ENCODE data around the gene NRXN3. TPM values are rescaled to one million over a fixed set of nuclear protein-coding genes. Genes with fewer than 3 reads are reported as not detected.

NRXN3 gene
- total RNA-seq, 4 donors from 2014 or later, result 0.19 to 1.4 (median 0.40) TPM

DNA sequence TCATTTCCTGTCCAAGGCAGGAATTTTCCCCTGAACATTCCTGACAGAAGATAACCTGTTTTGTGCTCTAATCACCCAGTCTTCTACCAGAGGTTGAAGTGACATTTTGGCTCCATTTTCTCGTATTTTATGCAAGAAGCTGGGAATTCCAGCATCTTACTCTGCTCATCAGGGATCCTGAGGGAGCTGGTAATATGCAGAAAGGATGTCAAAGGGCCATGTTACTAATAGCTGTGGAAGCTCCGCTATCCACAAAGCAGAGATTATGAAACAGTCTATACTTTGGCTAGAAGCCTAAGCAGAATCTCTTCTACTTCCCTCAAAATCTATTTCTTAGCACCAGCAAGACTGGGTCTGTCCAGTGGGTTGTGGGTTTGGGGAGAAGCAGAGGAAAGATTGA lies 1428.2 kb downstream of the NRXN3 start:
- no peak for ATAC-seq (ENCODE audit: low FRiP score)
- TF ChIP-seq, protein P1, sequence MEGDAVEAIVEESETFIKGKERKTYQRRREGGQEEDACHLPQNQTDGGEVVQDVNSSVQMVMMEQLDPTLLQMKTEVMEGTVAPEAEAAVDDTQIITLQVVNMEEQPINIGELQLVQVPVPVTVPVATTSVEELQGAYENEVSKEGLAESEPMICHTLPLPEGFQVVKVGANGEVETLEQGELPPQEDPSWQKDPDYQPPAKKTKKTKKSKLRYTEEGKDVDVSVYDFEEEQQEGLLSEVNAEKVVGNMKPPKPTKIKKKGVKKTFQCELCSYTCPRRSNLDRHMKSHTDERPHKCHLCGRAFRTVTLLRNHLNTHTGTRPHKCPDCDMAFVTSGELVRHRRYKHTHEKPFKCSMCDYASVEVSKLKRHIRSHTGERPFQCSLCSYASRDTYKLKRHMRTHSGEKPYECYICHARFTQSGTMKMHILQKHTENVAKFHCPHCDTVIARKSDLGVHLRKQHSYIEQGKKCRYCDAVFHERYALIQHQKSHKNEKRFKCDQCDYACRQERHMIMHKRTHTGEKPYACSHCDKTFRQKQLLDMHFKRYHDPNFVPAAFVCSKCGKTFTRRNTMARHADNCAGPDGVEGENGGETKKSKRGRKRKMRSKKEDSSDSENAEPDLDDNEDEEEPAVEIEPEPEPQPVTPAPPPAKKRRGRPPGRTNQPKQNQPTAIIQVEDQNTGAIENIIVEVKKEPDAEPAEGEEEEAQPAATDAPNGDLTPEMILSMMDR (IDR thresholded peaks at IDR 0.05), result no peak
- DNase-seq (ENCODE audit: low spot score), result no peak

DNA sequence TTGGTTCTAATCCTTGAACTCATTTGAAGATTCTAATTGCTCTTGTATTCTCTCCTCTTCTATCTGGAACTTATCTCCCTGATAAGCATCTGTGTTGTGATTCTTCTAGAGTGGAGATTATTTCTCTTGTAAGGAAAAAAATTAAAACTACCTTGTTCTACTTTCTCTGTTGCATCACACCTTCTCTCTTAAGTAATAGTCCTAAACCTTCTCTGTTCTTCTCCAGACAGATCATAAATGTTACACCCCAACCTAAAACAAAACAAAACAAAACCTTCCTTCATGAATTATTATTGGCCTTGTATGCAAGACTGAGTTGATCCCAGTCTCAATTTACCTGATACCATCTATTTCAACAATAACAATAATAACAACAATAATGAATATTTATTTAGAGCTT lies 1429.1 kb downstream of the NRXN3 start:
- no peak for ATAC-seq (ENCODE audit: low FRiP score)
- TF ChIP-seq, protein P1 (IDR thresholded peaks at IDR 0.05), result no peak
- no peak for DNase-seq (ENCODE audit: low spot score)

DNA sequence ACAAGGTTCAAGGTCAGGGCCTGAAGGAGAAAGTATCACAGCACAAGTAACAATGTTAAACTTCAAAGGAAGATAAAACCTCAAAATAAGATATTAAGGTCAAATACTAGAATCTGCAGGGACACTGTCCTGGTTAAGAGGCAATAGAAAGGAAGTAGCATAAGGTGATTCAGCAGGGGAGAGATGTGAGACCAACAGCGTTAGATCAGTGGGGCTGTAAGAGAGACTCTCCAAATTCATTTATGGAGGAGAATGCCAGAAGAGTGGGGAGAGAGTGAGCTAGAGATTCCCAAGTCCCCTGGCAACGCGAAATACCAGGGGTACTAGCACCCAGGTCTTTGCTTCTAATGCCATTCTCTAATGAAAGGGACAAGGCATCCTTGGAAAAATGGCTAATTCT lies 1430.2 kb downstream of the NRXN3 start:
- ATAC-seq (ENCODE audit: low FRiP score) (no peak), DNase-seq (ENCODE audit: low spot score) (no peak)
- TF ChIP-seq, protein P1 (IDR thresholded peaks at IDR 0.05), result no peak

DNA sequence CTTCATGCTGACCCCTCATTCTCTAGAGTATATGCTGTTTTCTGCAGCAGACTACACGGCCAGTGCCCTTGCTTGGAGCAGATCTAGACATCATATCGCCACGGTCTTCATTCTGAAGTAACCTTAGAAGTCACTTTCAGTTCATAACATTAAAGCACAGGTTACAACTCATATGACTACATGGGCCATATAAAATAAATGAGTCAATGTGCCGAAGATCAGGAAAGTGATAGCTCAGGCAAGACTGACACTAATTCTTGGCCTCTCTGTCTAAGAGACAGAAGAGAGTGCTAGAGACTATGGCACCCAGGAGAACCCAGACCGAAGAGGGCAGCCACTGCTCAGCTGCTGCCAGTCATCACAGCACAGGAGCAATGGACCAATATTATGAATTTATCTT lies 1431.4 kb downstream of the NRXN3 start:
- DNase-seq (ENCODE audit: low spot score) (no peak), ATAC-seq (ENCODE audit: low FRiP score) (no peak)
- TF ChIP-seq, protein P1 (IDR thresholded peaks at IDR 0.05), result no peak

DNA sequence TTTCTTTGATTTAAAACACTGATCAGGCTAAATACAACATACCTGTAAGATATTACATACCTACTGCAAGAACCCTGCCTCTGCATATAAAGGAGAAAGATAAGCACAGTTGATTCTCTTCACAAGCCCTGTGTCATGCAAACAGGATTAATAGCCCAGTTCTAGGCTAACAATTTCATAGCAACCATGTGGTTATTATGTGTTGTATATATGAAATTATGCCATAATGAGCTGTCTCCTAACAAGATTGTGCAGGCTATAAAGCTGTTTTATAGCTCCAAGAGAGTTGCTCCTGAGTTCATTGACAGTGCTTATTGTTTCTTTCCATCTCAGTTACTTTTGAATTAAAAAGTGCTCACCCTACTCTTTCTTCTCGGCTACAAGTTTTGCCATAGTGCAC lies 1431.9 kb downstream of the NRXN3 start:
- ATAC-seq (ENCODE audit: low FRiP score), result no peak
- TF ChIP-seq, protein P1 (IDR thresholded peaks at IDR 0.05), result no peak
- DNase-seq (ENCODE audit: low spot score), result no peak

DNA sequence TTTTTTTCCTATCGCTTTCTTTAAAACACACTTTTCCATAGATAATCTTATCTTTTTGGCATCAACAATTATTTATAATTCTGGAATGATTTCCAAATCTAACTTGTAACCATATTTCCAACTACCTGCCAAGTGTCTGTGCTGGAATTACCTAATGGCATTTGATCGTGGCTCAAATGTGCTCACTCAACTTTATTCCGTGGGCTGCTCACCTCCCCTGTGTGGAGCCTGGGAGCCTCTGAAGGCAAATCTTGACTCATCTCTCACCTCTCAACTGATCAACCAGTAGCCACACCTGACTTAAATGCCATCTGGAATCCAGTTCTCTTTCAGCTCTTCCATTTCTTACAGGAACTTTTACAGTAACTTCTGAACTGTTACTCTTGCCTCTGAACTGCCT lies 1432.6 kb downstream of the NRXN3 start:
- TF ChIP-seq, protein P1 (IDR thresholded peaks at IDR 0.05), result no peak
- ATAC-seq (ENCODE audit: low FRiP score) (no peak), DNase-seq (ENCODE audit: low spot score) (no peak)

DNA sequence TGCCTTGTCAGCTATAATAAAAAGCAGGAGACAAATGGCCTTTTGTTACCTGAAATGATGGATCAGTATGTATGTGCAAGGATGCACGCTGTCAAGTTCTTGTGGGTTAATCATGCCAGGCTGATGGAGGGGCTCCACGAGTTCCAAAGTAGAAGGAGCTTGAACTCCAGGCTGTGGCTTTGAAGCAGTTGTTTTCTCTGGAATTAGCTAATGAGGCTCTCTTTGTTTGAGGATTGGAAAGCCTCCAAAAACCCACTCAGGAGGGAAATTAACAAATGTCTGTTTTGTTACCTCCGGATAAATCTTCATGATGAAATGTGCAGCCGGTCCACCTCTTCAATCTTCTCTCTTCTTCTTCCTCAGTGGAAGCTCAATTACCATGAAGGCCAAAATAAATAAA lies 1435.7 kb downstream of the NRXN3 start:
- TF ChIP-seq, protein P1 (IDR thresholded peaks at IDR 0.05), result no peak
- ATAC-seq (ENCODE audit: low FRiP score), result no peak
- DNase-seq (ENCODE audit: low spot score), result no peak

All from omental fat pad (tissue), 4 donors.